Ishikawa (cell line): ENCODE data around the gene SLC27A2.

Source experiments
- CEBPB ChIP-seq: IDR thresholded peaks from 2 replicates; pipeline ENCODE4 v1.6.1; 2012
- CREB1 ChIP-seq: IDR thresholded peaks from 2 replicates; pipeline ENCODE4 v1.6.1; 2012; ENCODE audit warnings: low read depth
- EGR1 ChIP-seq: IDR thresholded peaks from 2 replicates; pipeline ENCODE4 v1.6.1; 2012
- EP300 ChIP-seq: IDR thresholded peaks from 2 replicates; pipeline ENCODE4 v1.6.1; 2012; ENCODE audit warnings: borderline replicate concordance
- MAX ChIP-seq: IDR thresholded peaks from 2 replicates; pipeline ENCODE4 v1.6.1; 2012
- RAD21 ChIP-seq: IDR thresholded peaks from 2 replicates; pipeline ENCODE4 v1.6.1; 2012; ENCODE audit warnings: low read depth
- REST ChIP-seq: IDR thresholded peaks from 2 replicates; pipeline ENCODE4 v1.6.1; 2012; ENCODE audit warnings: low read depth, mild to moderate bottlenecking
- TAF1 ChIP-seq: IDR thresholded peaks from 2 replicates; pipeline ENCODE4 v1.6.1; 2012; ENCODE audit warnings: low read depth, mild to moderate bottlenecking
- TCF12 ChIP-seq: IDR thresholded peaks from 2 replicates; pipeline ENCODE4 v1.6.1; 2012; ENCODE audit warnings: low read depth
- TEAD4 ChIP-seq: IDR thresholded peaks from 2 replicates; pipeline ENCODE4 v1.6.1; 2012
- USF1 ChIP-seq: IDR thresholded peaks from 2 replicates; pipeline ENCODE4 v1.6.1; 2012
- YY1 ChIP-seq: IDR thresholded peaks from 2 replicates; pipeline ENCODE4 v1.6.1; 2012; ENCODE audit warnings: low read depth
- ZBTB7A ChIP-seq: IDR thresholded peaks from 2 replicates; pipeline ENCODE4 v1.6.1; 2012; ENCODE audit warnings: low read depth

- TF ChIP-seq USF1 = no peak
- no peak for TF ChIP-seq YY1
- TF ChIP-seq EP300 = no peak
- TF ChIP-seq RAD21 = no peak
- no peak for TF ChIP-seq CEBPB
- TF ChIP-seq ZBTB7A = no peak
- TF ChIP-seq TAF1 = no peak
- TF ChIP-seq EGR1 = no peak
- TF ChIP-seq TCF12 = no peak
- no peak for TF ChIP-seq REST
- no peak for TF ChIP-seq CREB1
- no peak for TF ChIP-seq MAX
- TF ChIP-seq TEAD4 = no peak
Measured at GRCh38 chr15:50183112-50183794, 1.3 kb downstream of the SLC27A2 start.
